Bronchial epithelial cell (primary cell): ENCODE data around the gene DSG2. TPM values are rescaled to one million over a fixed set of nuclear protein-coding genes. Genes with fewer than 3 reads are reported as not detected.
A peak's percentile ranks its signal among the peaks of the same experiment; 100 is the strongest.
"Not testable (repeated sequence)": the region's sequence is repeated elsewhere in the genome, so short reads cannot be mapped to it uniquely, and the experiment has no call there.

Source experiments
- DNase-seq: peaks from one replicate; pipeline ENCODE4 v3.0.0-alpha.2; 2010; ENCODE audit warnings: low read depth
- FAIRE-seq: peaks from 2 replicates; lab custom pipeline; 2011; peaks lifted over from hg19 to GRCh38; lab: Jason Lieb, UNC
- H3K27me3 ChIP-seq: 2 replicates; pipeline ENCODE4 v1.5.1; 2011; ENCODE audit warnings: low read length; ENCODE audit not compliant: control insufficient read depth, insufficient read depth
- H3K36me3 ChIP-seq: 2 replicates; pipeline ENCODE4 v1.5.1; 2011; ENCODE audit warnings: low read length; ENCODE audit not compliant: control insufficient read depth, insufficient read depth
- H3K4me3 ChIP-seq: 2 replicates; pipeline ENCODE4 v1.5.1; 2011; ENCODE audit warnings: mild to moderate bottlenecking, low read depth, low read length, control low read depth
- total RNA-seq: library from RNA; depleted of rRNA; stranded (reverse); fragments of >200 nt; gene quantifications from 2 replicates; pipeline ENCODE4 v1.2.1, GENCODE V29; 2014
- TF ChIP-seq, protein P1 (sequence below): IDR thresholded peaks from 2 replicates; pipeline ENCODE4 v1.5.1; 2011; ENCODE audit warnings: mild to moderate bottlenecking, moderate library complexity, low read length, control low read depth, inconsistent platforms; ENCODE audit not compliant: insufficient read depth, severe bottlenecking

DSG2 gene
- total RNA-seq, 1 donor from 2014 or later: 110 TPM

DNA sequence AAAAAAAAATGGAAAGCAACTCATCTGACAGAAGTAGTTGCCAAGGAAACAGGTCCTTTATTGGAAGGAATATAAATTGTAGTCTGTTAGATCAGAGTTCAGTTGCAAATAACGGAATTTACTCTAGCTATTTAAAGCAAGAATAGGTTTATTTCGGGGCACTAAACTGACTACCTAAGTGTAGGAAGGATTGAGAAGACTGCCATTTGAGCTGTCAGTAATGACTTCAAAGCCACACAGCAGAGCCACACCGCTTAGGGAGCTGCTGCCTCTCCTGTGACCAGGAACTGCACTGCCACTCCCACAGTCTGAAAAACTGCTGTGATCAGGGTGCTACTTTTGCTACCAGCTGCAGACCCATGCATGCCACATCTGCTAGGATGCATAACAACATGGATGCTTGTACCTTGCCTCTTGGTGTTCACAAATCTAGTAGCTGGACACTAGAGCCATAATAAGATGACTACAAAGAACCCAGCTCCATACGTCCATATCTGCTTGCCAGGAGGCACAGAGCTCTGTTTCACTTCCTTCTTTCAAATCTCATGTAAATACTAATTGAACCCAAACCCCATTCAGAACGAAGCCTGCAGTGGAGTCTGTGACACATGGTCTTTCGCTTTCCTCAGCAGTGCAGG lies 2.2 kb downstream of the DSG2 start:
- Histone ChIP-seq H3K27me3 (no peaks in the 10 kb centered on the region), H3K4me3 (no peak overlapping the region), H3K36me3 (peaks cover 6% of the 10 kb centered on the region)
- TF ChIP-seq, protein P1, sequence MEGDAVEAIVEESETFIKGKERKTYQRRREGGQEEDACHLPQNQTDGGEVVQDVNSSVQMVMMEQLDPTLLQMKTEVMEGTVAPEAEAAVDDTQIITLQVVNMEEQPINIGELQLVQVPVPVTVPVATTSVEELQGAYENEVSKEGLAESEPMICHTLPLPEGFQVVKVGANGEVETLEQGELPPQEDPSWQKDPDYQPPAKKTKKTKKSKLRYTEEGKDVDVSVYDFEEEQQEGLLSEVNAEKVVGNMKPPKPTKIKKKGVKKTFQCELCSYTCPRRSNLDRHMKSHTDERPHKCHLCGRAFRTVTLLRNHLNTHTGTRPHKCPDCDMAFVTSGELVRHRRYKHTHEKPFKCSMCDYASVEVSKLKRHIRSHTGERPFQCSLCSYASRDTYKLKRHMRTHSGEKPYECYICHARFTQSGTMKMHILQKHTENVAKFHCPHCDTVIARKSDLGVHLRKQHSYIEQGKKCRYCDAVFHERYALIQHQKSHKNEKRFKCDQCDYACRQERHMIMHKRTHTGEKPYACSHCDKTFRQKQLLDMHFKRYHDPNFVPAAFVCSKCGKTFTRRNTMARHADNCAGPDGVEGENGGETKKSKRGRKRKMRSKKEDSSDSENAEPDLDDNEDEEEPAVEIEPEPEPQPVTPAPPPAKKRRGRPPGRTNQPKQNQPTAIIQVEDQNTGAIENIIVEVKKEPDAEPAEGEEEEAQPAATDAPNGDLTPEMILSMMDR: no peak
- FAIRE-seq (no peak), DNase-seq (no peak)

DNA sequence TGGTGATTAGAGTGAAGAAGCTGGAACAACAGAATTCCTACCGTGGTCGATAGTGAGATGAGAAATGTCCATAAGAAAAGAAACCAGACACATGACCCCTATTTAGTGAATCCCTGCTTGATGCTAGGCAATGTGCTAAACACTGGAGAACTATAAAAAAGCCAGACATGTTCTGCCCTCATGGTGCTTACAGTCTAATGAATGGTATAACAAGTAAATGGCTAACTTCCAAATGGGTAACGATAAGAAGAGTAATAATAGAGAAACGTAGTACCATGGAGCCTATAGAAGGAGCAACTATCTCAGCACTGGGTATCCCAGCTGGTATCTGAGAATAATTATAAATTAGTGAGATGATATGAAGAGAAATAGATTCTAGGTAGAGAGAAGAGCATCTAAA lies 5.0 kb downstream of the DSG2 start:
- no peak for DNase-seq
- TF ChIP-seq, protein P1: no peak
- Histone ChIP-seq H3K36me3 (peaks cover 8% of the 10 kb centered on the region), H3K27me3 (no peaks in the 10 kb centered on the region), H3K4me3 (no peak overlapping the region)
- FAIRE-seq: no peak

DNA sequence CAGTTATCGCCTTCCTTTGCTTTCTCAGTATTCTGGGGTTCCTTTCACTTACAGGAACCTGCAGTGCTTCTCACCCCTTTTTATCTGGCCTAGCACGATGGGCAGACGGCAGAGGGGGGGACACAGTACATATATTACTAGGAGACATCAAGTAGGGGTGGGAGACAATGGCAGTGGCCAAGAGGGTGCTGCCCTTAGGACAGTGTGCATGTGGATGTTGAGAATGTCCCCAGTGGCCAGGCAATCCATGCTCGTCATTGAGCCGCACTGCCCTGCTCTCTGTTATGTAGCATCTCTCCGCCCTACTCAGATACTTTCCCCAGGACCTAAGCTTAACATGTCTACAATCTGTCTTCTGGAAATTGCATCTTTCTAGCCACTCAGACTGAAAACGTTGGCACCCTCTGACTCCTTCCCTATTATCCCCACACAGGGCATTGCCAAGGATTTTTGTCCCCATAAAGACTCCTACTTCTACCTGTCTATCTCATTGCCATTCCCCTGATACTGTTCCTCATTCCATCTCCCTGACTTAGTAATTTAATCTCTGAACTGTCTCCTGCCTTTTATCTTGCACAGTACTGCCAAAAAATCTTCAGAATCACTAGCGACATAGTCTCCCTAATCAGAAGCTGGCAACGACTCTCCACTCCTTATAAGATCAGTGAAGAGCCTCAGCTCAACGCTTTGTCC lies 6.6 kb downstream of the DSG2 start:
- Histone ChIP-seq H3K27me3 (no peaks in the 10 kb centered on the region), H3K4me3 (no peak overlapping the region), H3K36me3 (peaks cover 8% of the 10 kb centered on the region)
- no peak for FAIRE-seq
- no peak for DNase-seq
- TF ChIP-seq, protein P1: no peak

DNA sequence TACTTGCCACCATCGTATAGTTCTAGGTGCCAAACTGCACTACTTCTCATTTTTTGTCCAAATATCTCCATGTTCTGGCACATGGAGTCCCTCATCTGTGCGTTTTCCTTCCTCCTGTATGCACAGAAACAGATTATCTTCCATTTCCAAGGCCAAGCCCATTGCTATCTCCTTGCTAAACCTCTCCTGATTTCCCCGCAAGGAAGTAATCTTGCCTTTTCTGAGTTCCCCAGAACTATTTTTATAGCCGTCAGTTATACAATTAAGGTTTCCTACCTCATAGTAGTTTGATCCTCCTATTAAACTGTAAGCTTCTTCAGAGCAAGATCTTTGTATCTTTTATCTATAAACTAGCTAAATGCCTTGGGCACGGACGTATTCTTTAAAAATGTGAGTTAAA lies 7.2 kb downstream of the DSG2 start:
- FAIRE-seq (no peak), DNase-seq (no peak)
- H3K36me3 ChIP-seq: peaks cover 8% of the 10 kb centered on the region
- H3K4me3 ChIP-seq: no peak overlapping the region
- TF ChIP-seq, protein P1: no peak
- H3K27me3 ChIP-seq: no peaks in the 10 kb centered on the region

DNA sequence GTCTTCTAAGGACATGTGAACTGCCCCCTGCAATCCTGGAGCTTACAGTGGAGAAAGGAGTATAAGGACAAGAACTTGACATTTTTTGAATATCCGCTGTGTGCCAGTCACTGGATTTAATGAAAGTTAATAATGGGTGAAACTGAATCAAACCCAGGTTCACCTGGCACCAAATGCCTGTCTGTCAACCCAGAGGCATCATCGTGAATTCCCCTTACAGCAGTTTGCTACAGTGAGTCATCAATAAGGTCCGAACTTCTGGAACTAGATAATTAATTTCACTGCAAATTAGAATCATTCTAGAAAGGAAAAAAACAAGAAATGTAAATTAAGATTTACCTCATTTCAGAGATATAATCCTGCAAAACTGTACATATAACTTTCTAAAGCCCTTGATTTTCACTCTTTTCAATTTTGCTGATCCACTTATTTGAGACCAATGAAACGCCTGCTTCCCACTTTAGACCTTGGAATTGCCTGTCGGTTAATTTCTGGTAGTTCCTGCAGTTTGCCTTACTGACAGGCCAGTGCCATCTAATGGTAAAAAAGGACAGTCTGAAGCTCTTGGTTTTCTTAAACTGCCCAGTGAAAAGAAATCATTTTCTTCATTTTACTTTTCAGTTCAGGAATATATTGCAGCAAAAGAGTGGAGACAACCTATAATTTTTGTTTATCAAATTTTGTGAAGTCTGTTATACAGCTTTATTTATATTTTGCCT lies 8.2 kb downstream of the DSG2 start:
- no peaks in the 10 kb centered on the region for H3K27me3 ChIP-seq
- DNase-seq (peak; percentile 41), FAIRE-seq (no peak)
- H3K36me3 ChIP-seq: peaks cover 6% of the 10 kb centered on the region
- TF ChIP-seq, protein P1: peak; percentile 21
- no peak overlapping the region for H3K4me3 ChIP-seq

DNA sequence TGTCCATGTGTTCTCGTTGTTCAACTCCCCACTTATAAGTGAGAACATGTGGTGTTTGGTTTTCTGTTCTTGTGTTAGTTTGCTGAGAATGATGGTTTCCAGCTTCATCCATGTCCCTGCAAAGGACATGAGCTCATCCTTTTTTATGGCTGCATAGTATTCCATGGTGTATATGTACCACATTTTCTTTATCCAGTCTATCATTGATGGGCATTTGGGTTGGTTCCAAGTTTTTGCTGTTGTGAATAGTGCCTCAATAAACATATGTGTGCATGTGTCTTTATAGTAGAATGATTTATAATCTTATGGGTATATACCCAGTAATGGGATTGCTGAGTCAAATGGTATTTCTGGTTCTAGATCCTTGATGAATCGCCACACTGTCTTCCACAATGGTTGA lies 9.1 kb downstream of the DSG2 start:
- H3K27me3 ChIP-seq, H3K36me3 ChIP-seq, H3K4me3 ChIP-seq, DNase-seq, FAIRE-seq: not testable (repeated sequence)
